Activated T-cell treated with anti-CD3 and anti-CD28 coated beads, Interleukin-2, amount 50 U/mL, for 72 hours (primary cell): ENCODE data around the gene DAP3. TPM values are rescaled to one million over a fixed set of nuclear protein-coding genes. Genes with fewer than 3 reads are reported as not detected.
A peak's percentile ranks its signal among the peaks of the same experiment; 100 is the strongest.
"Not testable (repeated sequence)": the region's sequence is repeated elsewhere in the genome, so short reads cannot be mapped to it uniquely, and the experiment has no call there.

Experiments used
- ATAC-seq, 2 donors: fragments of 150-1000 bp; cut with Tn5 transposase; replicated peaks in 1 of 2; 2 replicates each; pipeline ENCODE4 v1.10.0; 2021; ENCODE audit warnings: moderate library complexity in 2 of 2, mild to moderate bottlenecking in 1 of 2
- DNase-seq, 2 donors: peaks; one replicate each; pipeline ENCODE4 v3.0.0; 2021 to 2022; ENCODE audit warnings: mixed read lengths in 1 of 2
- H3K27ac Mint-ChIP-seq: one replicate; pipeline ENCODE4 v1.8.0; 2022; ENCODE audit warnings: mild to moderate bottlenecking, moderate library complexity, mixed read lengths
- H3K27me3 Mint-ChIP-seq: one replicate; pipeline ENCODE4 v1.8.0; 2022; ENCODE audit warnings: low read depth, mixed read lengths
- H3K36me3 Mint-ChIP-seq, 2 donors: one replicate each; pipeline ENCODE4 v1.8.0; 2022; ENCODE audit warnings: mixed read lengths in 2 of 2, mild to moderate bottlenecking in 1 of 2; ENCODE audit not compliant: insufficient read depth in 2 of 2
- H3K4me1 Mint-ChIP-seq: one replicate; pipeline ENCODE4 v1.8.0; 2022; ENCODE audit warnings: low read depth, mixed read lengths
- H3K4me3 Mint-ChIP-seq, 2 donors: one replicate each; pipeline ENCODE4 v1.8.0; 2022; ENCODE audit warnings: mild to moderate bottlenecking in 2 of 2, mixed read lengths in 2 of 2, moderate library complexity in 2 of 2
- H3K9me3 Mint-ChIP-seq, 2 donors: one replicate each; pipeline ENCODE4 v1.8.0; 2022; ENCODE audit warnings: mixed read lengths in 2 of 2
- total RNA-seq, 2 donors: library from RNA; stranded (reverse); gene quantifications; one replicate each; pipeline ENCODE4 v1.2.3, GENCODE V29; 2022

Gene DAP3
- total RNA-seq, 2 donors from 2014 or later: 123 to 135 TPM

GRCh38 chr1:155657463-155657862 is 31.4 kb upstream of the DAP3 start:
- no peaks in the 10 kb centered on the region for H3K4me1 Mint-ChIP-seq
- H3K9me3 Mint-ChIP-seq: no peaks in the 10 kb centered on the region
- peaks cover 6 to 27% of the 10 kb centered on the region in 2 donors for H3K36me3 Mint-ChIP-seq
- no peak overlapping the region for H3K27ac Mint-ChIP-seq
- H3K4me3 Mint-ChIP-seq: no peak overlapping the region
- no peak for DNase-seq
- H3K27me3 Mint-ChIP-seq: no peaks in the 10 kb centered on the region
- ATAC-seq: no peak

- DNase-seq, H3K27ac Mint-ChIP-seq, H3K9me3 Mint-ChIP-seq, ATAC-seq, H3K4me3 Mint-ChIP-seq, H3K4me1 Mint-ChIP-seq, H3K27me3 Mint-ChIP-seq: not testable (repeated sequence)
- peaks cover 8 to 39% of the 10 kb centered on the region in 2 donors for H3K36me3 Mint-ChIP-seq
These were observed 27.7 kb upstream of the DAP3 start for GRCh38 chr1:155661239-155661638.

GRCh38 chr1:155669233-155670162 is 19.4 kb upstream of the DAP3 start:
- no peak for ATAC-seq
- no peaks in the 10 kb centered on the region for H3K27me3 Mint-ChIP-seq
- H3K36me3 Mint-ChIP-seq: peaks cover 8 to 39% of the 10 kb centered on the region in 2 donors
- no peak for DNase-seq
- no peaks in the 10 kb centered on the region for H3K4me1 Mint-ChIP-seq
- no peaks in the 10 kb centered on the region for H3K9me3 Mint-ChIP-seq
- peak overlapping the region; percentile 4 for H3K27ac Mint-ChIP-seq
- no peak overlapping the region for H3K4me3 Mint-ChIP-seq

- H3K27me3 Mint-ChIP-seq: no peaks in the 10 kb centered on the region
- H3K36me3 Mint-ChIP-seq: peaks cover 9 to 46% of the 10 kb centered on the region in 2 donors
- no peaks in the 10 kb centered on the region for H3K9me3 Mint-ChIP-seq
- ATAC-seq (no peak), DNase-seq (no peak)
- no peak overlapping the region for H3K27ac Mint-ChIP-seq
- H3K4me1 Mint-ChIP-seq: no peaks in the 10 kb centered on the region
- H3K4me3 Mint-ChIP-seq: no peak overlapping the region
These were observed 17.1 kb upstream of the DAP3 start for GRCh38 chr1:155671750-155672149.

GRCh38 chr1:155673003-155673402 is 15.9 kb upstream of the DAP3 start:
- DNase-seq (no peak), ATAC-seq (no peak)
- Mint-ChIP-seq H3K9me3 (no peaks in the 10 kb centered on the region), H3K27ac (peak overlapping the region; percentile 19), H3K4me3 (no peak overlapping the region), H3K4me1 (no peaks in the 10 kb centered on the region), H3K36me3 (peaks cover 10 to 46% of the 10 kb centered on the region in 2 donors), H3K27me3 (no peaks in the 10 kb centered on the region)

- Mint-ChIP-seq H3K36me3 (peaks cover 5 to 39% of the 10 kb centered on the region in 2 donors), H3K27ac (no peak overlapping the region)
- DNase-seq: no peak
These were observed 10.9 kb upstream of the DAP3 start for GRCh38 chr1:155678027-155678426.

GRCh38 chr1:155678992-155679391 is 9.9 kb upstream of the DAP3 start:
- Mint-ChIP-seq H3K27ac (peak overlapping the region; percentile 70), H3K36me3 (peaks cover 5 to 35% of the 10 kb centered on the region in 2 donors), H3K4me1 (peaks cover 23% of the 10 kb centered on the region)
- DNase-seq, H3K27me3 Mint-ChIP-seq, H3K4me3 Mint-ChIP-seq, H3K9me3 Mint-ChIP-seq, ATAC-seq: not testable (repeated sequence)

More at GRCh38 chr1:155678027-155678426, 10.9 kb upstream of the DAP3 start:
- H3K4me1 Mint-ChIP-seq: peaks cover 15% of the 10 kb centered on the region
- no peaks in the 10 kb centered on the region for H3K27me3 Mint-ChIP-seq
- H3K4me3 Mint-ChIP-seq: no peak overlapping the region
- H3K9me3 Mint-ChIP-seq: no peaks in the 10 kb centered on the region
- ATAC-seq: no peak

GRCh38 chr1:155680531-155680930 is 8.4 kb upstream of the DAP3 start:
- H3K27me3 Mint-ChIP-seq: no peaks in the 10 kb centered on the region
- no peaks in the 10 kb centered on the region for H3K9me3 Mint-ChIP-seq
- H3K27ac Mint-ChIP-seq: no peak overlapping the region
- peaks cover 39% of the 10 kb centered on the region for H3K4me1 Mint-ChIP-seq
- no peak overlapping the region for H3K4me3 Mint-ChIP-seq
- DNase-seq: no peak
- H3K36me3 Mint-ChIP-seq: peaks cover 1 to 36% of the 10 kb centered on the region in 2 donors
- no peak for ATAC-seq

- no peaks in the 10 kb centered on the region for H3K9me3 Mint-ChIP-seq
- peaks cover 5 to 35% of the 10 kb centered on the region in 2 donors for H3K36me3 Mint-ChIP-seq
- DNase-seq (no peak), ATAC-seq (no peak)
- H3K27ac Mint-ChIP-seq: no peak overlapping the region
- no peak overlapping the region for H3K4me3 Mint-ChIP-seq
- peaks cover 51% of the 10 kb centered on the region for H3K4me1 Mint-ChIP-seq
- H3K27me3 Mint-ChIP-seq: no peaks in the 10 kb centered on the region
These were observed 7.1 kb upstream of the DAP3 start for GRCh38 chr1:155681776-155682175.

GRCh38 chr1:155687705-155688323 is 1.1 kb upstream of the DAP3 start:
- H3K4me1 Mint-ChIP-seq: peaks cover 72% of the 10 kb centered on the region
- not testable (repeated sequence) for H3K9me3 Mint-ChIP-seq, H3K27me3 Mint-ChIP-seq, DNase-seq
- peak; percentile 19 to 22 for ATAC-seq
- peak overlapping the region; percentile 92 to 95 for H3K4me3 Mint-ChIP-seq
- H3K27ac Mint-ChIP-seq: peak overlapping the region; percentile 95
- H3K36me3 Mint-ChIP-seq: peaks cover 7 to 35% of the 10 kb centered on the region in 2 donors

- Mint-ChIP-seq H3K9me3 (no peaks in the 10 kb centered on the region), H3K36me3 (peaks cover 7 to 38% of the 10 kb centered on the region in 2 donors), H3K27ac (peak within 1 kb of the TSS; percentile 95), H3K27me3 (no peaks in the 10 kb centered on the region), H3K4me3 (peak within 1 kb of the TSS; percentile 92 to 95), H3K4me1 (peaks cover 75% of the 10 kb centered on the region)
- DNase-seq: peak; percentile 92 to 93
- peak; percentile 90 to 91 for ATAC-seq
These were observed 389 bp upstream of the DAP3 start, which contains the start of gene YY1AP1 for GRCh38 chr1:155688324-155689080. YY1AP1 (minus strand) TSS chr1:155688774; CDS start chr1:155680436, 8,338 bp downstream.

GRCh38 chr1:155691992-155692528 is 3.2 kb downstream of the DAP3 start:
- peaks cover 71% of the 10 kb centered on the region for H3K4me1 Mint-ChIP-seq
- H3K4me3 Mint-ChIP-seq: no peak overlapping the region
- no peak for DNase-seq
- H3K27ac Mint-ChIP-seq: no peak overlapping the region
- H3K27me3 Mint-ChIP-seq: no peaks in the 10 kb centered on the region
- peaks cover 3 to 29% of the 10 kb centered on the region in 2 donors for H3K36me3 Mint-ChIP-seq
- ATAC-seq: no peak
- H3K9me3 Mint-ChIP-seq: no peaks in the 10 kb centered on the region
